B cell (primary cell): ENCODE measurements around the gene SENP3. TPM values are rescaled to one million over a fixed set of nuclear protein-coding genes. Genes with fewer than 3 reads are reported as not detected.

Experiments used
- ATAC-seq: fragments of 200-7000 bp; cut with Tn5 transposase; one replicate; pipeline ENCODE4 v1.10.0; 2021; ENCODE audit warnings: low read depth, mild to moderate bottlenecking, moderate number of reproducible peaks, moderate library complexity
- CTCF ChIA-PET: fragments of 350-600 bp; sonication (Branson Sonifier 250); formaldehyde crosslinking; loops from one replicate; lab custom pipeline; 2021; ENCODE audit warnings: antibody characterized with exemption, inconsistent platforms; lab: Charles Lee
- POLR2A ChIA-PET: fragments of 350-600 bp; sonication (Branson Sonifier 250); formaldehyde crosslinking; loops from one replicate; lab custom pipeline; 2021; ENCODE audit warnings: antibody characterized with exemption; lab: Charles Lee
- DNase-seq: peaks from one replicate; pipeline ENCODE4 v3.0.0; 2013
- H2AFZ ChIP-seq: 2 replicates; pipeline ENCODE4 v1.6.1; 2012; ENCODE audit warnings: mild to moderate bottlenecking, low read depth, low read length; ENCODE audit not compliant: insufficient read depth, poor library complexity, severe bottlenecking
- H3K27ac ChIP-seq, 2 donors: 1 replicate in 1 of 2; 2 replicates in 1 of 2; pipeline ENCODE4 v1.5.1; 2012 to 2013; ENCODE audit warnings: low read length in 2 of 2, mild to moderate bottlenecking in 2 of 2, moderate library complexity in 1 of 2
- H3K27me3 ChIP-seq, 4 experiments: fragments of 200-600 bp in 1 of 4; sonication (generic) in 1 of 4; replicated peaks in 1 of 4; 1 replicate in 2 of 4; 2 replicates in 2 of 4; pipeline versions ENCODE4 v1.6.1 to v1.7.0; 2013 to 2016; ENCODE audit warnings: low read length in 3 of 4, mild to moderate bottlenecking in 2 of 4, mixed read lengths in 1 of 4, moderate library complexity in 1 of 4; ENCODE audit not compliant: insufficient read depth in 4 of 4, control insufficient read depth in 3 of 4; ENCODE audit errors: control extremely low read depth in 1 of 4
- H3K36me3 ChIP-seq, 2 experiments: replicated peaks in 1 of 2; 1 replicate in 1 of 2; 2 replicates in 1 of 2; pipeline versions ENCODE4 v1.6.1 to v1.7.1; 2013; ENCODE audit warnings: low read length in 1 of 2; ENCODE audit not compliant: insufficient read depth in 2 of 2, control insufficient read depth in 1 of 2; ENCODE audit errors: control extremely low read depth in 1 of 2, extremely low read depth in 1 of 2
- H3K4me1 ChIP-seq, 2 donors: fragments of 200-600 bp in 1 of 2; sonication (generic) in 1 of 2; 1 replicate in 1 of 2; 2 replicates in 1 of 2; pipeline versions ENCODE4 v1.5.1 to v1.6.1; 2013 to 2017; ENCODE audit warnings: low read length in 2 of 2; ENCODE audit not compliant: control insufficient read depth in 2 of 2, insufficient read depth in 2 of 2
- H3K4me2 ChIP-seq: replicated peaks from 2 replicates; pipeline ENCODE3; 2012; ENCODE audit warnings: mild to moderate bottlenecking, low read depth, low read length; ENCODE audit not compliant: poor library complexity, severe bottlenecking
- H3K4me3 ChIP-seq, 5 experiments: fragments of 200-600 bp in 1 of 5; sonication (generic) in 1 of 5; 1 replicate in 3 of 5; 2 replicates in 2 of 5; pipeline versions ENCODE4 v1.5.1 to v1.7.0; 2011 to 2016; ENCODE audit warnings: low read length in 4 of 5, mild to moderate bottlenecking in 4 of 5, low read depth in 2 of 5, control low read depth in 1 of 5, moderate library complexity in 1 of 5; ENCODE audit not compliant: insufficient read depth in 1 of 5; ENCODE audit errors: control extremely low read depth in 1 of 5, extremely low read depth in 1 of 5
- H3K79me2 ChIP-seq: fragments of 200-600 bp; sonication (generic); one replicate; pipeline ENCODE4 v1.6.0; 2016; ENCODE audit warnings: low read length; ENCODE audit not compliant: control insufficient read depth, insufficient read depth
- H3K9ac ChIP-seq: fragments of 200-600 bp; sonication (generic); 2 replicates; pipeline ENCODE4 v1.6.1; 2017; ENCODE audit warnings: mild to moderate bottlenecking, low read length, moderate library complexity
- H3K9me3 ChIP-seq, 3 donors: one replicate each; pipeline versions ENCODE4 v1.6.1 to v1.7.1; 2013; ENCODE audit warnings: low read length in 2 of 3; ENCODE audit not compliant: control insufficient read depth in 2 of 3, insufficient read depth in 1 of 3; ENCODE audit errors: control extremely low read depth in 1 of 3
- H4K20me1 ChIP-seq: 2 replicates; pipeline ENCODE4 v1.6.0; 2012; ENCODE audit warnings: mild to moderate bottlenecking, low read length; ENCODE audit not compliant: insufficient read depth, control insufficient read depth, poor library complexity, severe bottlenecking
- H3K27ac Mint-ChIP-seq: one replicate; pipeline ENCODE4 v1.8.0; 2021; ENCODE audit warnings: mixed read lengths
- H3K27me3 Mint-ChIP-seq: one replicate; pipeline ENCODE4 v1.8.0; 2021; ENCODE audit warnings: mixed read lengths
- H3K4me1 Mint-ChIP-seq: one replicate; pipeline ENCODE4 v1.8.0; 2021; ENCODE audit warnings: mixed read lengths
- H3K4me3 Mint-ChIP-seq: one replicate; pipeline ENCODE4 v1.8.0; 2021; ENCODE audit warnings: mixed read lengths
- H3K9me3 Mint-ChIP-seq: one replicate; pipeline ENCODE4 v1.8.0; 2022; ENCODE audit warnings: mixed read lengths; ENCODE audit not compliant: insufficient read depth
- CTCF ChIP-seq: fragments of 200-600 bp; IDR thresholded peaks from one replicate; pipeline ENCODE4 v1.8.0; 2022; ENCODE audit warnings: antibody characterized with exemption, mild to moderate bottlenecking
- EZH2 ChIP-seq: IDR thresholded peaks from 2 replicates; pipeline ENCODE4 v1.6.1; 2012; ENCODE audit warnings: borderline replicate concordance, low read depth, mild to moderate bottlenecking, moderate library complexity, low read length; ENCODE audit not compliant: insufficient read depth, poor library complexity, severe bottlenecking
- WGBS: methylation state at CpG from one replicate; pipeline ENCODE4 v1.1.5; 2013; ENCODE audit warnings: missing lambda C conversion rate; ENCODE audit not compliant: insufficient coverage; 5-methylcytosine and 5-hydroxymethylcytosine counted together
- intact Hi-C: fragments of 100-400 bp; cut with micrococcal nuclease; formaldehyde crosslinking; loops from one replicate; pipeline ENCODE4 v1.10.0; 2022
- polyA plus RNA-seq: library from polyadenylated mRNA; depleted of rRNA; stranded (reverse); fragments of >200 nt; gene quantifications from 2 replicates; pipeline ENCODE4 v1.2.3, GENCODE V29; 2012
- total RNA-seq, 2 donors: library from RNA; stranded (reverse); fragments of 120-200 nt in 1 of 2; gene quantifications; 1 replicate in 1 of 2; 2 replicates in 1 of 2; pipeline versions ENCODE4 v1.2.3 to v1.2.4, GENCODE V29; 2013 to 2022

Gene SENP3
- total and polyA plus RNA-seq, 2 donors (not counting 1 experiment from before 2014, with no cell fraction given): 45.1 to 57.1 TPM

GRCh38 chr17:7513850-7514419, 47.8 kb upstream of the SENP3 start:
- intact Hi-C loops: loop anchor here (1.0 to 2.0 kb wide), 3 partner anchors 47 to 173 kb away; partner anchors contain the start of genes SENP3 and TP53
- H3K36me3 ChIP-seq: peaks cover 9 to 50% of the 10 kb centered on the region in 2 experiments
- no peaks in the 10 kb centered on the region for H3K4me1 ChIP-seq
- H3K27me3 ChIP-seq: no peaks in the 10 kb centered on the region
- H3K4me3 ChIP-seq: no peak overlapping the region
- H4K20me1 ChIP-seq: no peaks in the 10 kb centered on the region
- no peak overlapping the region for H3K4me2 ChIP-seq
- H3K9ac ChIP-seq: no peak overlapping the region
- DNase-seq: peak; percentile 18
- peak overlapping the region; percentile 41 for H3K27ac Mint-ChIP-seq
- H2AFZ ChIP-seq: no peak overlapping the region
- H3K27ac ChIP-seq: no peak overlapping the region
- H3K27me3 Mint-ChIP-seq: no peaks in the 10 kb centered on the region
- no peaks in the 10 kb centered on the region for H3K79me2 ChIP-seq
- no peaks in the 10 kb centered on the region for H3K4me1 Mint-ChIP-seq
- TF ChIP-seq CTCF: no peak
- no peak for TF ChIP-seq EZH2
- no peak overlapping the region for H3K4me3 Mint-ChIP-seq
- no peaks in the 10 kb centered on the region for H3K9me3 ChIP-seq
- H3K9me3 Mint-ChIP-seq: no peaks in the 10 kb centered on the region
- ChIA-PET CTCF (interaction anchor here (0.6 to 19.2 kb wide), 33 partner anchors 8 to 468 kb away, joined by 3 to 666 read pairs (median 5); partner anchors contain the start of genes ACAP1, CD68, CHRNB1 and FXR2), POLR2A (interaction anchor here (0.5 to 4.2 kb wide), 4 partner anchors 46 to 174 kb away, joined by 4 to 32 read pairs (median 4); partner anchors contain the start of genes SENP3, TNFSF13 and WRAP53)
- ATAC-seq: no peak
- WGBS: 89% methylated on average over 17 of the region's 17 CpGs
